ENCODE results near the gene TTC17. TPM values are rescaled to one million over a fixed set of nuclear protein-coding genes. Genes with fewer than 3 reads are reported as not detected.
"Not testable (repeated sequence)": the region's sequence is repeated elsewhere in the genome, so short reads cannot be mapped to it uniquely, and the experiment has no call there.

TTC17 gene
- polyA plus RNA-seq, 5 donors, result 124 to 228 (median 187) TPM

DNA sequence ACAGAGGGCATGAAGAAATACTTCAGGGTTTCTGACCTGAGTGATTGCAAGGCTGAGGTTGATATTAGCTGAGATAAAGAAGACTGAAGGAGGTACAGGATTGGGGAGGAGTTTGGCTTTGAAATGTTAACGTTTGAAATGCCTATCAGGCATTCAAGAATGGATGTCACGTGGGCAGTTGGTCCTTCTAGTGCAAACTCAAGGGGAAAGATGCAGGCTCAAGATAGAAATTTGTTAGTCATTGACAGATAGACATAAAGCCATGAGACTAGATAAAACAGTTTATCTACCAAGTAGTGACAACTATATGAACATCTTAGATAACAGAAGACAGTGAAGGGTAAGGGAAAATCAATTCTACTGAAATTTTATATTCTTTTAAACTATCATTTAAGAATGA, 23.1 kb downstream of the TTC17 start:
- DNase-seq, result no peak

DNA sequence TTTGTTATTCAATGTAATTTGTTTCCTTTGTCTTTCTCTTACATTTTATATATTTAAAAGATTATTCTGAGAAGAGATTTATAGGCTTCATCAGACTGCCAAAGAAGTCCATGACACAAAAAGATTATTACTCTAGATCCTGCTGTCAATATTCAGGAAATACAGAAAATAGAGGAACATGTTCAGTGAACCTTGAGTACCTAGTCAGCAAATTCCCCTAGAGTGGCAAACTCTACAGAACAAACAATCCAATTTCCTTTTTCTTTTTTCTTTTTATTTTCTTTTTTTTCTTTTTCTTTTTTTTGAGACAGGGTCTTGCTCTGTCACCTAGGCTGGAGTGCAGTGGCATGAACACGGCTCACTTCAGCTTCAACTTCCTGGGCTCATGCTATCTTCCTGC, 23.9 kb downstream of the TTC17 start:
- no peak for DNase-seq

DNA sequence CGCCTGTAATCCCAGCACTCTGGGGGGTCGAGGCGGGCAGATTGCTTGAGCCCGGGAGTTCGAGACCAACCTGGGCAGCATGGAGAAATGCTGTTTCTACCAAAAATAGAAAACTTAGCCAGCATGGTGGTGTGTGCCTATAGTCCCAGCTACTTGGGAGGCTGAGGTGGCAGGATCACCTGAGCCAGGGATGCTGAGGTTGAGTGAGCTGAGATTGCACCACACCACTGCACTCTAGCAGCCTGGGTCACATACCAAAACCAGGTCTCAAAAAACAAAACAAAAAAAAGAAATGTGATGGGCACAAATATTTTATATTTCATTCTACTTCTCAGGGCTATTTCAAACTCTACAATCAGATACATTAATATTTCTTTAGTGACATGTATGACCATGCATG, 25.7 kb downstream of the TTC17 start:
- no peak for DNase-seq

DNA sequence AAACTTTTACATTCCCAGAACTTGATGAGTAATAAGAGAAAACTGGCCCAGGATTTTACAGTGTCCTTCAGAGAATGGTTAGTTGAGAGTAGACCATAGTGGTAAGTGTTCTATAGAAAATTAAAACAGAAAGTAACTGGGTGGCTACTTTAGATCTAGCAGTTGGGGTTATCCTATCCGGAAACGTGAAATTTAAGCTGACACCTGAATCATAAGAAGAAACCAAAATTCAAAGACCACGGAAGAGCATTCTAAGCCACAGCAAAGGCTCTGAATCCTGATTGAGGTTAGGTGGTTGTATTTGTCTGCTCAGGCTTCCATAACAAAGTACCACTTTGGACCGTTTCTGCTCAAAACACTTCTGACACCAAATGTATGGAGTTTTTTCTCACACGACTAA, 34.0 kb downstream of the TTC17 start:
- DNase-seq, result no peak

DNA sequence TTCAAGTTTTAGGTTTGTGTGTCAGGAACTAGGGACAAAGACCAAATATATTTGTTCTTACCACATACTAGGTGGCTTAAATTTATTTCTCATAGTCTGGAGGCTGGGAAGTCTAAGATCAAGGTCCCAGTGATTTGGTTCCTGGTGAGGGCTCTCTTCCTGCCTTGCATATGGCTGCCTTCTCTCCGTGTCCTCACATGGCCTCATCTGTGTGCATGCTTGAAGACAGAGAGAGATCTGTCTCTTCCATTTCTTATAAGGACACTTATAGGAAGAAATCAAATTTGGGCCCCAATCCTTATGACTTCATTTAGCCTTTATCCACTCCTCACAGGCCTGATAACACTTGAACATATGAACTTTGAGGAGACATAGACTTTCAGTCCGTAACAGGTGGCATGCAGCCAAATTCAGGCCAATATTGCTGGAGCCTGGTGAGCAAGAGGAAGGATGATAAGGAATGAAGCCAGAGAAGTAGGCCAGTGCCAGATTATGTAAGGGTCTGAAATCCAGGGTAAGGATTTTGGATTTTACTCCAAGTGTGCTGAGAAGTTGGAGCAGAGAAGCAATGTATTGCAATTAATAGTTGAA, 35.1 kb downstream of the TTC17 start:
- DNase-seq, result peak; percentile 2 to 4

DNA sequence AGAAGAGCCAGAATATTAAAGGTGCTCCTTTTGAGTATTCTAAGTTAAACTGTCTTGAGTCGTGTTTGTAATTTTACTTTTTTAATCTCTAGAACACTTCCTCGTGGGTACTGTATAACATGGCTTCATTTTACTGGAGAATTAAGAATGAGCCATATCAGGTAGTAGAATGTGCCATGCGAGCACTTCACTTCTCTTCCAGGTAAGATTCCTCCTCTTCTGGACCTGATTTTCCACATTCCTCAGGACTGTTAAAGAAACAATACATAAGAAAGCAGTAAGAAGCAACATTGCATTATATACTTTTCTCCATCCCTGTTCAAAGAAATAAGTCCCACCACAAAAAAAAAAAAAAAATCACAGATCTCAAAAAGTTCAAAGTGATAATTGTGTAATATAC, 37.9 kb downstream of the TTC17 start:
- peak in 1 of 2 donors; percentile 8 for DNase-seq

DNA sequence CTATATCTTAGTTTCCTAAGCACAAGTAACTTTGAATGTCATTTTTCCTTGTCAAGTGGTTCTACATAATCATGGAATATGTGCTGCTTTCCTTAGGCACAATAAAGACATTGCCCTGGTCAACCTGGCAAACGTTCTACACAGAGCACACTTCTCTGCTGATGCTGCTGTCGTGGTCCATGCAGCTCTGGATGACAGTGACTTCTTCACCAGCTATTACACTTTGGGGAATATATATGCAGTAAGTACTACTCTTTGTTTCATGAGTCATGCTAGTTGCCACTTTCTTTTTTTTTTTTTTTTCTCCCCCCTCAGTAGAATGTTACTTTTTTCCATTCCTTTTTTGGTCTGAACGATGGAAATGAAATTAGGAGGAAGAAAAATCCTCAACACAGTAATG, 38.5 kb downstream of the TTC17 start:
- DNase-seq, result no peak

DNA sequence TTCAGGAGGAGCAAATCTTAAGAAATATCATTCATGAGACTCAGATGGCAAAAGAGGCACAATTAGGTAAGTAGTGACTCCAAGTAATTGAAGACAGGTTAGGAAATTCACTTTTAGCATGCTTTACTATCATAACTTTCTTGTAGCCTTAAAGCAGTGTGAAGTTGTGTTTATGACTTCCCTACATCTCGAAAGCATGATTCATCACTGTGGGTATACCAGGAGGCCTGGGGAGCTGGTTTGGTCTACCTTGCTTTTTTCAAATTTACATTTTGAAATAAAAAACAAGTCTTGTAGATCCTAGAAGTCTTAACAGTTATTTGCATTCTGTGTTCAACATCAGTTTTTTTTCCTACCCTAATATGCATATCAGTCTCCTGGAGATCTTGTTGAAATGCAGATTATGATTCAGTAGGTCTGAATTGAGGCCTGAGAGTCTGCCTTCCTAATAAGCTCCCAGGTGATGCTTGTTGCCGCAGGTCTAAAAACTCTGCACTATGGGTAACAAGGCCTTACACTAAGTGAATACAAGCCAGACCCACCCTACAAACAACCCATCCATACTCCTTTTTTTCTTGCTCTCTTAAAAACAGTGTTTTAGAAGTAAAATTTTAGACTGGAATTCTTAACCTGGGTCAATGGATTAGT, 41.4 kb downstream of the TTC17 start:
- no peak for DNase-seq

DNA sequence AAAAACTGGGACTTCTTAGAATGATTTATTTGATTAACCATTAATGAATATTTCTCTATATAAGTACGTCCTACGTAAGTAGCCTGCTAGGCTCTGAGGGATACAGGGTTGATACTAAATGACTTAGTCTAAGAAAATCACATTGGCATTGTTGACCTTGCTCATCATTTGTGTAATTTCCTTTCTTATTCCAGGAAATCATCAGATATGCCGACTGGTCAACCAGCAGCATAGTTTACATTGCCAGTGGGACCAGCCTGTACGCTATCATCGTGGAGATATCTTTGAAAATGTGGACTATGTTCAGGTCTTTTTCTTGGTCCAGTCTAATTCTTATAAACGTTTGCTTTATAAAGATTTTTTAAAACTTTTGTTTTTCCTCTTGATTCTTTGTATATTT, 42.5 kb downstream of the TTC17 start:
- no peak for DNase-seq

DNA sequence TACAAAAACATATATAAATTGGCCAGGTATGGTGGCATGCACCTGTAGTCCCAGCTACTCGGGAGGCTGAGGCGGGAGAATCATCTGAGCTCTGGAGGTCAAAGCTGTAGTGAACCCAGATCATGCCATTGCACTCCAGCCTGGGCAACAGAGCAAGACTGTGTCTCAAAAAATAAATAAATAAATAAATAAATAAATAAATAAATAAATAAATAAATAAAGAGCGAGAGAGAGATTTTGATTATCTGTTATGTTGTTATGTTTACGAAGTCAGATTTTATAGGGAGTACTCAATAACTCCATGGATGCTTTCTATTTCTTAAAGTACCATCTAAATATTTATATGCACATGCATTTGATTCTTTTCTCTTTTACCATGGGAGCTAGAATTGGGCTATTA, 43.1 kb downstream of the TTC17 start:
- not testable (repeated sequence) for DNase-seq

DNA sequence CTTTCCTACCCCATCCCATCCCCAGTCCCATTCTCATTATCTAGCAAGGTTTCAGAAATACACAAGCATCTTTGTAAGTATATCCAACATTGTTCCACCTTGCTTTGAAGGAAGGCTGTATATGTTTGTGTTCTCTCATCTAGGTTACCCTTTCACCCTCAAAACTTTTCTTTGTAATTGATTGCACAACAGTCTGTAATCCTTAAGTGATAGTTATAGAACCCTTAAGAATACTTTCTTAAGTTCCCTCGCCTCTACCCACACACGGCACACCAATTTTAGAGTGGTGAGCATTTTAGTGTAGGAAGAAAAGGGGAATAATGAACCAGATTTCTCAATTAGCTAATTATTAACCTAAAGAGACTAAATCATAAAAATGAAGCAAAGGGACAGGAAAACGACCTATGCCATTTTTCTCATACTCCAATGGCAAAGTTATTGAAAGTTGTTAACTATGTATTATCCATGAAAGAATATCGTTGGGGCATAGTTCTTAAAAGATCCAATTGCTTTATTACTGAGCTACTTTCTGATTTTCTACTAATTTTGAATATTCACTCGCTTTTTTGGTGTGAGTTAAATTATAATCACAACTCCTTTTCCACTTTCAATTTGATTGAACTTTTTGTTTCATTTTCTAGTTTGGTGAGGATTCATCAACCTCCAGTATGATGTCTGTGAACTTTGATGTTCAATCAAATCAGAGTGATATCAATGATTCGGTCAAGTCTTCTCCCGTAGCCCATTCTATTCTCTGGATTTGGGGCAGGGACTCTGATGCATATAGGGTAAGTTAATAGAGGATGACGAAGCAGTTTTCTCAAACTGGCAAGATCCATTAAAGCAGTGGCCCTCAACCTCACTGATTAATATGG, 44.9 kb downstream of the TTC17 start:
- no peak for DNase-seq

DNA sequence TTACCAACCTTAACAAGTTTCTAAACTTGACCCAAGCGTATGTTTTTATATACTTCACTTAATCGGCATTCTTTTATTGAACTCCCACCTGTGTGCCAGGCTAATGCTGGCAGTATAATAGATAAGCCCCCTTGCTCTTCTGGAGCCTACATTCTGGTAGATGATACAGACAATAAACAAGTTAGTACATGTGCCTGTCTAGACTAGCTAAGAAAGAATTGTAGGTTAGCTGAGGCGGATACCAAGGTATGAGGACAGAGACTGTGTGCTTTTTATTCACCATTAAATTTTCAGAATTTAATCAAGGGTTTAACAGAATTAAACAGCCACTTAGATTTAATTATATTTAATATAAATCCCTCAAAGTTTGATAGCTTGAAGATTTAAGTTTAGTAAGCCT, 45.7 kb downstream of the TTC17 start:
- DNase-seq, result no peak

DNA sequence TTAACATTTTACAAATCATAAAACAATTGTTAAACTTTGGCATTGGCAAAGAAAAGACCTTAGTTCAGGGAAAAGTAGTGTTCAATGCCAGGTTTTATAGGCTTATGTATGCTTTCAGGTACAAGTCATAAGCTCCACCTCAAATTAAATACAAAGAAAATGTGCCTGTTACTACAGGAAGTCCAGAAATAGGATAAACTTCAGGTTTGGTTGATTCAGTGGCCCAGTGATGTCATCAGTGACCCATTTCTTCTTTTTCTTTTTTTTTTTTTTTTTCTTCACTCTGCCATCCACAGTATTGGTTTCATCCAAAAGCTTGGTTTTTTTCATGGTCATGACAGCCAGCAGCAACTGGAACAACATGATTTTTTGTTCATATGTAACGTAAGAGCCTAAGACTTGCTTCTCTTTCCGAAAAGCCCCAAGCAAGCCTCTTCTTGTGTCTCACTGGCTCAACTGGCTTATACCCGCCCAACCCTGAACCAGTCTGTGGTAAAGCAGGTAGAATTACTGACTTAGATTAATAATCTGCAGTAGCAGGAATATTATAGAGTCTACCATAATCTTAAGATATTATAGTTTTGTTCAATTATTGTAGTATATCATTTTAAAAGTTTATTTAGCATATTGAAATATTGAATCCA, 46.2 kb downstream of the TTC17 start:
- DNase-seq, result no peak

DNA sequence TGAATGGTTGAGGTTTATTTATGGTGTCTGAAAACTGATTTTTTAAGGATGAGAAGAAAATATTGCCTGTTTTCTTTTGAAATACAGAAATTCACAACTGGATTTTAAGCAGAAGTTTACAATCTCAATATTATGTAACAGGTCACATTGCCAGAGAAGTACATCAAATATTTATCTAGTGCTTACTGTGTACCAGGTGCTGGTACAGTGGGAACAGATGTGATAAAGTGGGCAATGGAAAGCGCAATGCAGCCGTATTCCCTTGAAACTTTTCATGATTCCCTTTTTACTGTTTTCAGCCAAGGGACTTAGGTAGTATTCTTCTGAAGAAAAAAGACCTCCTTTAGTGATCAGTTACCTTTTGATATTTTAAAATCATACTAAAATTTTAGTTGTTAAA, 49.6 kb downstream of the TTC17 start:
- no peak for DNase-seq

DNA sequence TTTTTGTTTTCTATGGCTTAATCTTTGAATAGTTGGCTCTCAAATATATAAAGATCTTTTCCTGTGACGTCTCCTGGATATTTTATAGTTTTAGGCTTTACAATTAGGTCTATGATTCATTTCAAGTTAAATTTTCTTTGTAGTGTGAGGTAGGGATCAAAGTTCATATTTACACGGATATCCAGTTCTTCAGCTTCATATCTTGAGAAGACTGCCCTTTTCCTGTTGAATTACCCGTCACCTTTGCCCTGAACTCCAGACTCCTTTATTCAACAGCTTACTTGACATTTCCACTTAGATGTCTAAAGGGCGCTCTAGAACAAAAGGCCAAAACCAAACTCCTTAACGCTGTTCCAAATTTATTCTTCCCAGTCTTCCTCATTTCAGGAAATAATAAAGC, 51.7 kb downstream of the TTC17 start:
- no peak for DNase-seq

DNA sequence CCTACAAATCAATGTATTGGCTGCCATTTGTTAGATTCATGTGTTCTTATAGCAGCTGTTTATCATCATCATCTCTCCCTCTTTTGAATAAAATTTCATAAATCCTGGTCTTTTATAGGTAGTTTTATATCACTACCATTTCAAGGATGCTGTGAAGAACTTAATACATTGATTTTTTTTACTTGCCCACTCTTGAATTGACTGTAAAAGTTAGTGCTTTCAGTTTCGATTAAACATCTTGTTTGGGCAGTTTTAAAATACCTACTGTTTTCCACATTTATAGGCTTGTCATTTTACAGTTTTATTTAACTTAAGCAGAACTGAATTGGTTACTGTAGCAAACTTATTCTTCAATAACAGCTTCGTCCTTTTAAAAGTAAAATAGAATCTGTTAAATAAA, 59.5 kb downstream of the TTC17 start:
- no peak for DNase-seq

DNA sequence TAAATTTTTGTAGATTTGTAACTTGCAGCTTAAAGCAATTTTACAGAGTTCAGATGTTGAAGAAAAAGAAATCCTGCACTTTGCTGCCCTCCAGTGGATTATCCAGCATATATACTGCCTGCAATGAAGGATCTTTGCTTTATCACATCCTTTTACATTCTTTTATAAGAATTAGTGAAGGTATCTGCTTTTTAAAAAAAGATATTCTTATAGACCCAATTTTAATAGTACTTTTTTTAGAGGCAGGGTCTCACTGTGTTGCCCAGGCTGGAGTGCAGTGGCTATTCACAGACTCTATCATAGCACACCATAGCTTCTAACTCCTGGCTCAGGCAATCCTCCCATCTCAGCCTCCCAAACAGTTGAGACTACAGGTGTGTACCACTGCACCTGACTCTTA, 60.7 kb downstream of the TTC17 start:
- peak; percentile 5 to 30 for DNase-seq

DNA sequence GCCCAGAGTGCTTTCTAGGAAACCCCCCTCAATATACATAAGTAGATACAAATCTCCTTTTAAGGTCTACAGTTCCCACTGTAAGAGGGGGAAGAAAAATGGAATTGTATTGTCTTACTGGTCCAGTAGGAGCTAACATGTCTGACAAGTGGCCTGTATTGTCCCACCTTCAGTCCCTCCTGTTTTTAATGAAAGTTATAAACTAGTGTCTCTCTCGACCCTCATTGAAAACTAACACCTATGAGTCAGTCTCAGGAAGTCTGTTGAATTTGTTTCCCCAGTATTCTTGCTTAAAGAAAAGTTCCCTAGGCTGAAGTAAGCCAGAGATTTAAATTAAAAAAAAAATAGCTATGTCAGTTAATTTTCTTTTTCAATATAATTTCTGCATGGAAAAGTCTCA, 69.3 kb downstream of the TTC17 start:
- no peak for DNase-seq

DNA sequence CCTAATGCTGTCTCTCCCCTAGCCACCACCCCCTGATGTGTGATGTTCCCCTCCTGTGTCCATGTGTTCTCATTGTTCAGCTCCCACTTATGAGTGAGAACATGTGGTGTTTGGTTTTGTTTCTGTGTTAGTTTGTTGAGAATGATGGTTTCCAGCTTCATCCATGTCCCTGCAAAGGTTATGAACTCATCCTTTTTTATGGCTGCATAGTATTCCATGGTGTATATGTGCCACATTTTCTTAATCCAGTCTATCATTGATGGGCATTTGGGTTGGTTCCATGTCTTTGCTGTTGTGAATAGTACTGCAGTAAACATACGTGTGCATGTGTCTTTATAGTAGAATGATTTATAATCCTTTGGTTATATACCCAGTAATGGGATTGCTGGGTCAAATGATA, 72.2 kb downstream of the TTC17 start:
- DNase-seq, result not testable (repeated sequence)

DNA sequence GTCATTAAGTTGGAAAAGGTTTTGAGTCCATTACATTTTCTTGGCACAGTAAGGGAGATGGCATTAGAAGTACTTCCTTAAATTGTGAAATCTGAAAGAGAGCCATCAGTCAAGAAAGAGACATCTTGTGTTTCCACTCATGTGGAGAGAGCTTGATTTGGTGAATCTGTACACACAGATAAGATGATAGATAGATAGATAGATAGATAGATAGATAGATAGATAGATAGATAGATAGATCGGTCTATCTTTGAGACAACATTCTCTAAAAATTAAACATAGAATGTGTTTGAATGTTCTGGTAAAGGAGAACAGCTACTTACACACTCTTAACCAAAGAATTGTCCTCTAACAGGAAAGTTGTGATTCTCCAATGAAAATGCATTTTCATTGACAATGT, 76.2 kb downstream of the TTC17 start:
- no peak for DNase-seq

DNA sequence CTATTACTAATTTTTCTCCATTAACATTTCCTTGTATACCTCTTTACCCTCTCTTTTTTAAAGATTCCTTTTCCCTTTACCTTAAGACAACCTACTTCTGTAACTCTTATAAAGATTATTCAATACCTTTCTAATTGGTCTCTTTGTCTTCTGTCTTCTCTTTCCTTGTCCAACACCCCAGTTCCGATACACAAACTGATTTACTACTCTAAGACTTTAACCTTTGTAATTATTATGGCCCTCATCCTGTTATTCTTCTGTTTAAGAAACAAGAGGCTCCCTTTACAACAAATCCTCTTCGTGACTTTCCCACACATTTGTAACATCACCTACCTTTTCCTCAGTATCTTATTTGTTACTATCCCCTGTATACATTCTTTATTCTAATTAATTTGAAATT, 81.8 kb downstream of the TTC17 start:
- DNase-seq, result no peak

DNA sequence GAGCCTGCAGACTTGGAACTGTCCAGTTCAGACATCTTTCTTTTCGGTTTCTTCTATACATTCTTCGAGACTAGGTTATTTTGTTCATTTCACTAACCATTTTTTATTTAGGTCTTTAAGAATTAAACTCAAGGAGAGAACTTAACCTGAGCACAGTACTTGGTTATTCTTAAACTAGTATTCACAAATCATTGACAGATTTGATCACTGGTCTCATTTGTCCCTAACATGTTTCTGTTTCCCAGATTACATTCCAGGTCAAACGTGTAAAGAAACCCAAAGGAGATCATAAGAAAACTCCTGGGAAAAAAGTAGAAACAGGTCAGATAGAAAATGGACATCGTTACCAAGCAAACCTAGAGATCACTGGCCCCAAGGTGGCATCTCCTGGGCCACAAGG, 85.1 kb downstream of the TTC17 start:
- DNase-seq, result no peak

DNA sequence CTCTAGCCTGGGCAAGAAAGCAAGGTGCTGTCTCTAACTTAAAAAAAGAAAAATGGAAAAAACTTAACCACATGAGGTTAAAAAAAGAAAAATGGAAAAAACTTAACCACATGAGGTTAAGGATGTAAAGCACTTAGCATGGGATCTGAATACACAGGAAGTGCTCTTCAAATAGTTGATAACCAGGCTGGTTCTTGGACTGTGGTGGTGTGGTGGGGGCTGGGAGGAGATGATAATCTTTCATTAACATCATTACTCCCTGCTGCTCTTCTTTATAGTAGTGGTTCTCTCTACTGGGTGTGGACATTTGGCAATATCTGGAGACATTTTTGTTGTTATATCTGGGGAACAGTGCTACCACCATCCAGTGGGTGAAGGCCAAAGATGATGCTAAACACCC, 88.4 kb downstream of the TTC17 start:
- DNase-seq, result no peak

All from right lung (tissue), 5 donors.